Muscle layer of colon (tissue), 2 donors: ENCODE data around the gene NRP2.

Experiments used
- H3K27ac ChIP-seq: one replicate; pipeline ENCODE4 v1.7.0; 2013; ENCODE audit warnings: low read depth, mild to moderate bottlenecking, low read length, moderate library complexity
- H3K27me3 ChIP-seq, 2 donors: one replicate each; pipeline ENCODE4 v1.7.0; 2013; ENCODE audit warnings: low read length in 2 of 2, mild to moderate bottlenecking in 2 of 2; ENCODE audit not compliant: insufficient read depth in 2 of 2, control insufficient read depth in 1 of 2
- H3K36me3 ChIP-seq: one replicate; pipeline ENCODE4 v1.7.0; 2013; ENCODE audit warnings: mild to moderate bottlenecking, low read length; ENCODE audit not compliant: insufficient read depth
- H3K4me1 ChIP-seq: one replicate; pipeline ENCODE4 v1.7.0; 2013; ENCODE audit warnings: mild to moderate bottlenecking, low read length; ENCODE audit not compliant: insufficient read depth
- H3K4me3 ChIP-seq, 2 donors: one replicate each; pipeline ENCODE4 v1.7.0; 2013; ENCODE audit warnings: low read length in 2 of 2, low read depth in 1 of 2, mild to moderate bottlenecking in 1 of 2, moderate library complexity in 1 of 2
- H3K9ac ChIP-seq: one replicate; pipeline ENCODE4 v1.7.0; 2013; ENCODE audit warnings: low read length
- H3K9me3 ChIP-seq: one replicate; pipeline ENCODE4 v1.7.0; 2013; ENCODE audit warnings: mild to moderate bottlenecking, low read length
- donor health status: abdominal sarcoma.
- donor health status: Adenocarcinoma of cecum.

NRP2 gene

GRCh38 chr2:205689820-205690219 is 7.5 kb downstream of the NRP2 start:
- Histone ChIP-seq H3K36me3 (peaks cover 11% of the 10 kb centered on the region), H3K4me3 (no peak overlapping the region), H3K4me1 (peaks cover 74% of the 10 kb centered on the region), H3K9ac (no peak overlapping the region), H3K9me3 (no peaks in the 10 kb centered on the region), H3K27ac (peak overlapping the region; percentile 94), H3K27me3 (no peaks in the 10 kb centered on the region)

GRCh38 chr2:205692104-205692503 is 9.8 kb downstream of the NRP2 start:
- Histone ChIP-seq H3K9me3 (no peaks in the 10 kb centered on the region), H3K4me3 (peak overlapping the region; percentile 2 to 22), H3K9ac (no peak overlapping the region), H3K36me3 (peaks cover 11% of the 10 kb centered on the region), H3K27me3 (no peaks in the 10 kb centered on the region), H3K4me1 (peaks cover 96% of the 10 kb centered on the region), H3K27ac (peak overlapping the region; percentile 73)

GRCh38 chr2:205694256-205694655 is 12.0 kb downstream of the NRP2 start:
- peaks cover 28% of the 10 kb centered on the region for H3K36me3 ChIP-seq
- no peaks in the 10 kb centered on the region for H3K9me3 ChIP-seq
- no peak overlapping the region for H3K4me3 ChIP-seq
- H3K27ac ChIP-seq = peak overlapping the region; percentile 73
- H3K9ac ChIP-seq = peak overlapping the region; percentile 40
- no peaks in the 10 kb centered on the region for H3K27me3 ChIP-seq
- peaks cover 95% of the 10 kb centered on the region for H3K4me1 ChIP-seq

GRCh38 chr2:205695460-205695991 is 13.2 kb downstream of the NRP2 start:
- peak overlapping the region in 1 of 2 donors; percentile 20 for H3K4me3 ChIP-seq
- H3K27ac ChIP-seq = peak overlapping the region; percentile 85
- peaks cover 98% of the 10 kb centered on the region for H3K4me1 ChIP-seq
- H3K9ac ChIP-seq = no peak overlapping the region
- H3K27me3 ChIP-seq = no peaks in the 10 kb centered on the region
- peaks cover 41% of the 10 kb centered on the region for H3K36me3 ChIP-seq
- H3K9me3 ChIP-seq = no peaks in the 10 kb centered on the region

- no peak overlapping the region for H3K9ac ChIP-seq
- no peaks in the 10 kb centered on the region for H3K27me3 ChIP-seq
- H3K9me3 ChIP-seq = no peaks in the 10 kb centered on the region
- peaks cover 99% of the 10 kb centered on the region for H3K4me1 ChIP-seq
- peak overlapping the region; percentile 85 for H3K27ac ChIP-seq
- H3K4me3 ChIP-seq = peak overlapping the region in 1 of 2 donors; percentile 20
- peaks cover 41% of the 10 kb centered on the region for H3K36me3 ChIP-seq
These were observed 14.1 kb downstream of the NRP2 start for GRCh38 chr2:205696331-205696926.

GRCh38 chr2:205696927-205697441 is 14.7 kb downstream of the NRP2 start:
- Histone ChIP-seq H3K4me1 (peaks cover 99% of the 10 kb centered on the region), H3K9ac (no peak overlapping the region)

GRCh38 chr2:205698286-205699268 is 16.3 kb downstream of the NRP2 start:
- Histone ChIP-seq H3K9me3 (no peaks in the 10 kb centered on the region), H3K4me1 (peaks cover 99% of the 10 kb centered on the region), H3K4me3 (no peak overlapping the region), H3K36me3 (peaks cover 58% of the 10 kb centered on the region), H3K27me3 (no peaks in the 10 kb centered on the region), H3K9ac (no peak overlapping the region), H3K27ac (peak overlapping the region; percentile 87)

More at GRCh38 chr2:205696927-205697441, 14.7 kb downstream of the NRP2 start:
- Histone ChIP-seq H3K27me3 (no peaks in the 10 kb centered on the region), H3K27ac (peak overlapping the region; percentile 85), H3K36me3 (peaks cover 42% of the 10 kb centered on the region), H3K4me3 (no peak overlapping the region), H3K9me3 (no peaks in the 10 kb centered on the region)

- Histone ChIP-seq H3K4me1 (peaks cover 99% of the 10 kb centered on the region), H3K27ac (peak overlapping the region; percentile 87), H3K9ac (no peak overlapping the region)
These were observed 17.4 kb downstream of the NRP2 start for GRCh38 chr2:205699515-205700289.

GRCh38 chr2:205700331-205701132 is 18.2 kb downstream of the NRP2 start:
- H3K27me3 ChIP-seq = no peaks in the 10 kb centered on the region
- peak overlapping the region in 1 of 2 donors; percentile 17 for H3K4me3 ChIP-seq
- peaks cover 69% of the 10 kb centered on the region for H3K36me3 ChIP-seq
- peaks cover 99% of the 10 kb centered on the region for H3K4me1 ChIP-seq
- no peak overlapping the region for H3K9ac ChIP-seq
- peak overlapping the region; percentile 87 for H3K27ac ChIP-seq
- H3K9me3 ChIP-seq = no peaks in the 10 kb centered on the region

More at GRCh38 chr2:205699515-205700289, 17.4 kb downstream of the NRP2 start:
- H3K9me3 ChIP-seq = no peaks in the 10 kb centered on the region
- no peak overlapping the region for H3K4me3 ChIP-seq
- peaks cover 65% of the 10 kb centered on the region for H3K36me3 ChIP-seq
- no peaks in the 10 kb centered on the region for H3K27me3 ChIP-seq

- Histone ChIP-seq H3K9ac (no peak overlapping the region), H3K27me3 (no peaks in the 10 kb centered on the region), H3K36me3 (peaks cover 76% of the 10 kb centered on the region), H3K4me1 (peaks cover 99% of the 10 kb centered on the region), H3K27ac (peak overlapping the region; percentile 71), H3K9me3 (no peaks in the 10 kb centered on the region), H3K4me3 (no peak overlapping the region)
These were observed 19.2 kb downstream of the NRP2 start for GRCh38 chr2:205701509-205701908.
